ENCODE results near the gene DYNC2I2.
"Not testable (repeated sequence)": the region's sequence is repeated elsewhere in the genome, so short reads cannot be mapped to it uniquely, and the experiment has no call there.

DYNC2I2 gene

GRCh38 chr9:128588581-128589233 is 67.9 kb downstream of the DYNC2I2 start:
- H3K4me3 ChIP-seq (replicated peaks; ENCODE audit: low read depth, low read length), result no peak overlapping the region
- TF ChIP-seq CTCF (IDR thresholded peaks at IDR 0.05; ENCODE audit: low read length, missing control alignments), result no peak
- no peak for DNase-seq (ENCODE audit: low read depth)

GRCh38 chr9:128587453-128587852 is 69.2 kb downstream of the DYNC2I2 start:
- TF ChIP-seq CTCF (IDR thresholded peaks at IDR 0.05; ENCODE audit: low read length, missing control alignments), result no peak
- no peak for DNase-seq (ENCODE audit: low read depth)
- no peak overlapping the region for H3K4me3 ChIP-seq (replicated peaks; ENCODE audit: low read depth, low read length)

- not testable (repeated sequence) for DNase-seq (ENCODE audit: low read depth); H3K4me3 ChIP-seq (replicated peaks; ENCODE audit: low read depth, low read length)
Observed at GRCh38 chr9:128586934-128587333, 69.7 kb downstream of the DYNC2I2 start.

- not testable (repeated sequence) for DNase-seq (ENCODE audit: low read depth); H3K4me3 ChIP-seq (replicated peaks; ENCODE audit: low read depth, low read length)
Observed at GRCh38 chr9:128585155-128585554, 71.5 kb downstream of the DYNC2I2 start.

All from fibroblast of pulmonary artery (primary cell).